AG04450 (cell line): ENCODE data around the gene PAQR9. TPM values are rescaled to one million over a fixed set of nuclear protein-coding genes. Genes with fewer than 3 reads are reported as not detected.

Experiments used
- CTCF ChIA-PET: fragments of 300-600, 350-600 bp; formaldehyde crosslinking; extraction: SDS; loops from one replicate; lab custom pipeline; 2022; ENCODE audit warnings: antibody characterized with exemption, inconsistent platforms; lab: Charles Lee
- POLR2A ChIA-PET: fragments of 350-600 bp; formaldehyde crosslinking; extraction: SDS; loops from one replicate; lab custom pipeline; 2021; ENCODE audit warnings: antibody characterized with exemption, inconsistent platforms; lab: Yijun Ruan, JAX
- DNase-seq: peaks from one replicate; pipeline ENCODE4 v3.0.0-alpha.2; 2011; ENCODE audit warnings: low read depth, low spot score
- H3K27ac ChIP-seq: one replicate; pipeline ENCODE4 v1.5.1; 2012; ENCODE audit warnings: low read depth, low read length, control low read depth
- H3K27me3 ChIP-seq: one replicate; pipeline ENCODE4 v1.6.0; 2012; ENCODE audit warnings: low read length; ENCODE audit not compliant: control insufficient read depth, insufficient read depth
- H3K4me3 ChIP-seq: 2 replicates; pipeline ENCODE4 v1.5.1; 2011; ENCODE audit warnings: mild to moderate bottlenecking, low read depth, low read length, control low read depth
- H3K9me3 ChIP-seq: 2 replicates; pipeline ENCODE4 v1.5.1; 2012; ENCODE audit warnings: low read length; ENCODE audit not compliant: control insufficient read depth, insufficient read depth
- polyA plus RNA-seq: library from polyadenylated mRNA; depleted of rRNA; stranded (reverse); fragments of >200 nt; gene quantifications from 2 replicates; pipeline ENCODE4 v1.2.3, GENCODE V29; 2011
- TF ChIP-seq, protein P1 (sequence below): IDR thresholded peaks from 2 replicates; pipeline ENCODE4 v1.5.1; 2011; ENCODE audit warnings: low read depth, low read length, control low read depth, inconsistent platforms

PAQR9 gene
- polyA plus RNA-seq, 1 experiment, result not detected

DNA sequence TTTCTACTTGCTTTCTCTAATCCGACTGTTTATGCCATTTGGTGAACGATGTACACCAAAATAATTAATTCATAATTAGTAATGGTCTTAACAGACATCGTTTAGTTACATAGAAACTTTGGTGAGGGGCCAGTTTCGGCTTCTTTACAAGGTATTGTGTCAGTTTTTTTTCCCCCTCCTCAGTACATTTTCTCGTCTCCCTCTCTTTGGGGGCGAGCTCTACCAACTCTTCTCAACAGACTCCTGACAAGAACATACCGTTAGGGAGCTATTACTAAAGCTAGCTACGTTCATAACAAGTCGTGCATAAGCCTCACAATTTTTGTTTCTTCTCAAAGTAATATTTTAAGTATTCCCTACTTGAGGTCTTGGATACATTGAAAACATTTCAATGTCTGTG is 39.3 kb upstream of the PAQR9 start:
- peak overlapping the region; percentile 96 for H3K4me3 ChIP-seq
- CTCF ChIA-PET, result interaction anchor here (0.5 to 3.8 kb wide), 4 partner anchors 13 to 214 kb away, joined by 3 to 18 read pairs (median 13); no protein-coding TSS in a partner anchor
- no peak overlapping the region for H3K27ac ChIP-seq
- POLR2A ChIA-PET, result interaction anchor here (0.6 to 2.6 kb wide), 3 partner anchors 175 to 969 kb away, joined by 3 to 7 read pairs (median 3); partner anchors contain the start of genes ATR and DIPK2A
- H3K9me3 ChIP-seq, result no peaks in the 10 kb centered on the region; the same call in 1 of the 2 replicates
- DNase-seq, result no peak
- TF ChIP-seq, protein P1, sequence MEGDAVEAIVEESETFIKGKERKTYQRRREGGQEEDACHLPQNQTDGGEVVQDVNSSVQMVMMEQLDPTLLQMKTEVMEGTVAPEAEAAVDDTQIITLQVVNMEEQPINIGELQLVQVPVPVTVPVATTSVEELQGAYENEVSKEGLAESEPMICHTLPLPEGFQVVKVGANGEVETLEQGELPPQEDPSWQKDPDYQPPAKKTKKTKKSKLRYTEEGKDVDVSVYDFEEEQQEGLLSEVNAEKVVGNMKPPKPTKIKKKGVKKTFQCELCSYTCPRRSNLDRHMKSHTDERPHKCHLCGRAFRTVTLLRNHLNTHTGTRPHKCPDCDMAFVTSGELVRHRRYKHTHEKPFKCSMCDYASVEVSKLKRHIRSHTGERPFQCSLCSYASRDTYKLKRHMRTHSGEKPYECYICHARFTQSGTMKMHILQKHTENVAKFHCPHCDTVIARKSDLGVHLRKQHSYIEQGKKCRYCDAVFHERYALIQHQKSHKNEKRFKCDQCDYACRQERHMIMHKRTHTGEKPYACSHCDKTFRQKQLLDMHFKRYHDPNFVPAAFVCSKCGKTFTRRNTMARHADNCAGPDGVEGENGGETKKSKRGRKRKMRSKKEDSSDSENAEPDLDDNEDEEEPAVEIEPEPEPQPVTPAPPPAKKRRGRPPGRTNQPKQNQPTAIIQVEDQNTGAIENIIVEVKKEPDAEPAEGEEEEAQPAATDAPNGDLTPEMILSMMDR, result no peak
- no peaks in the 10 kb centered on the region for H3K27me3 ChIP-seq

DNA sequence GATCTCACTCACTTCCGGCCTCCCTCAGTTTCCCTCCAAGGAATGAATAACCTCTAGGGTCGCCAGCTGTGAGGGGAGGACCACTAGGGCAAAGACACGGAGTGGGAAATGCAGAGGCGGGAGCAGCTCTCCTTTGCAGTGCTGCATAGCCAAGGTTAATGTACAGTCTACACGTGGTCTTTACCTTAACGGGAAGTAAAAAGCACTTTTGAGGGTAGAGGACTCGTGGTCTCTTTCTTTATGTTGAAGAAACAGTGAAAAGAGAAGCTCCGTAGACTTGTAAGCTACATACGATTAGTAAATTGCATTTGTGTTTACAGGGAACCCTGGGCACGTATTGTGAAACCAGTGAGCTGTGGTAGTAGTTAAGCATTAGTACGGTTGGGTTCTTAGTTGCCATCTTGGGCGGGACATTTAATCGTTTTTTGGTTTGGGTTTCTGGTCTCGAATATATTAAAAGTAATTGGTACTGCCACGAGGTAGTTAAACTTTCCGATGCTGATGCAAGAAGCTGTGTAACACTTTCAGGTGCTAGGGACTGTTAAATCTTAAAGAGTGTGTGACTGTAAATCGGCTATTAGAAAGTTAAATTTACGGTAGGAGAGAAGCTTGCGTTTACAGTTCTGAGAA is 38.7 kb upstream of the PAQR9 start:
- CTCF ChIA-PET, result interaction anchor here (0.5 to 3.8 kb wide), 7 partner anchors 11 to 415 kb away, joined by 3 to 18 read pairs (median 5); no protein-coding TSS in a partner anchor

DNA sequence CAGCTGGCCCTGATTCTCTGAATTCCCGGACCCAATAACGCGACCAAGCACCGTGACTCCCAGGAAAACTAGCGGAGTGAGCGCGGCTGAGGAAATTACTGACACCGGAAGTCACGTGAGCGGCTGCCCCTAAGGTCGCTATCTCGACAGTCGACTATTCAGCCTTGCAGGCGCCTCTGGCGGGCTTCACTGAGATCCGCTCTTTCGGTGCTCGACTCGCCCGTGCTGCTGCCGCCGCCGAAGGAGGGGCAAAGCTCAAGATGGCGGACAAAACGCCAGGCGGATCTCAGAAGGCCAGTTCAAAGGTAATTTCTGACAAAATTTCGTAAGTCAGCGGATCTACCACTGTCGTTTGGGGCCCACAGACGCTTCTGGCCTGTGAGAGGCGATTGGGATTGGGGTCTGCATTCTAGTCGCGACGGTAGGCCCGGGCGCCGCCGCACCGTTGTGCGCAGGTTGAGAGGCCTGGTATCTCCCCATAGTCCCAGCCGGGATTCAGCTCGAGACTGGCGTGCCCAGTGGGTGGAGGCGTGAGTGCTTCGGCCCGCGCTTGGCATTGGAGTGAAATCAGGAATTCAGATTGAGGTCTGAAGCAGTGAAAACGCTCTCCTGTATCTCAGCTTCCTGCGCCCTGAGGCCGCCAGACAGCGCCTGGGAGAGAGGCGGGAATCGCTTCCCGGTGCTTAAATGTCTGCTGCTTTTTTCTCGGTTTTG is 38.1 kb upstream of the PAQR9 start, which contains the start of gene U2SURP:
U2SURP (plus strand) TSS at position 202 of the 714 bp plus-strand sequence; CDS start at position 261, 59 bp downstream.
- ChIA-PET CTCF (interaction anchor here (0.9 to 3.8 kb wide), 7 partner anchors 11 to 414 kb away, joined by 3 to 18 read pairs (median 5); no protein-coding TSS in a partner anchor), POLR2A (interaction anchor here (1.0 to 2.6 kb wide), 5 partner anchors 39 to 970 kb away, joined by 3 to 9 read pairs (median 6); partner anchors contain the start of genes ATR and DIPK2A)
- H3K9me3 ChIP-seq, result no peaks in the 10 kb centered on the region; the same call in 1 of the 2 replicates
- H3K4me3 ChIP-seq, result peak within 1 kb of the TSS; percentile 96
- peak; percentile 94 for DNase-seq
- TF ChIP-seq, protein P1, result 0 out of 2 replicates have a peak, but pooled peaks have one; percentile 12
- no peaks in the 10 kb centered on the region for H3K27me3 ChIP-seq
- H3K27ac ChIP-seq, result peak within 1 kb of the TSS; percentile 97

More for the DNA sequence above, 38.7 kb upstream of the PAQR9 start:
- Histone ChIP-seq H3K27me3 (no peaks in the 10 kb centered on the region), H3K27ac (peak overlapping the region; percentile 97), H3K4me3 (peak overlapping the region; percentile 96), H3K9me3 (no peaks in the 10 kb centered on the region; the same call in 1 of the 2 replicates)
- TF ChIP-seq, protein P1, result no peak
- no peak for DNase-seq
- POLR2A ChIA-PET, result interaction anchor here (1.0 to 2.6 kb wide), 5 partner anchors 38 to 969 kb away, joined by 3 to 9 read pairs (median 6); partner anchors contain the start of genes ATR and DIPK2A

DNA sequence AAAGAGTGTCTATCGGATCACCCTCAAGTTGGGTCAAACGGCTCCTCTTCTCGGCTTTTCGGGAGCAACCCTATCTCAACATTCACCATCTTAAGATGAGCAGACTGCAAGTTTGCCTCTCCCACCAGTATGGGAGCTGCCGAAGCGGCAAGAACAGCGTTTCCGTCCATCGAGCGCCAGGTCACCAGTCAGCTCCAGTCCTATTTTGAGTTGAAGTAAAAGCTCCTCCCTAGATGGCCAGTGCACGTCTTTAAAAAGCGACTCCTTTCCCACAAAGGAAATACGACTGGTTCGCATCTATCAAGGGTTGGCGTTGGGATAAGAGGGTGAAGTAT is 37.5 kb upstream of the PAQR9 start:
- peak overlapping the region; percentile 96 for H3K4me3 ChIP-seq
- CTCF ChIA-PET, result interaction anchor here (0.6 to 3.8 kb wide), 6 partner anchors 12 to 744 kb away, joined by 3 to 18 read pairs (median 8); no protein-coding TSS in a partner anchor
- TF ChIP-seq, protein P1, result no peak
- POLR2A ChIA-PET, result interaction anchor here (0.6 to 2.6 kb wide), 6 partner anchors 39 to 970 kb away, joined by 3 to 9 read pairs (median 4); partner anchors contain the start of genes ATR and DIPK2A
- DNase-seq, result no peak
- peak overlapping the region; percentile 97 for H3K27ac ChIP-seq
- no peaks in the 10 kb centered on the region; the same call in 1 of the 2 replicates for H3K9me3 ChIP-seq
- no peaks in the 10 kb centered on the region for H3K27me3 ChIP-seq
